ENCODE measurements around the gene SLC17A1.

GRCh38 chr6:25874118-25874517, 42.3 kb upstream of the SLC17A1 start, which contains the start of gene SLC17A3:
- TF ChIP-seq CTCF (optimal IDR thresholded peaks at IDR 0.05 in 1 of 3, IDR thresholded peaks at IDR 0.05 in 1 of 3, conservative IDR thresholded peaks at IDR 0.05 in 1 of 3; ENCODE audit: extremely low read depth in 1 of 3, insufficient read depth in 2 of 3, low read length in 3 of 3) (no peak), EZH2 (IDR thresholded peaks at IDR 0.05; ENCODE audit: low read length) (no peak)

All from keratinocyte (primary cell).